HFFc6 (cell line): ENCODE data around the gene KRTAP10-1. TPM values are rescaled to one million over a fixed set of nuclear protein-coding genes. Genes with fewer than 3 reads are reported as not detected.

ENCODE experiments used
- DNase-seq: peaks from one replicate; pipeline ENCODE4 v3.0.0-alpha.2; 2018
- H3K27ac Mint-ChIP-seq: 2 replicates; pipeline ENCODE4 v1.8.0; 2020; ENCODE audit warnings: mild to moderate bottlenecking, mixed read lengths
- H3K27me3 Mint-ChIP-seq: 2 replicates; pipeline ENCODE4 v1.8.0; 2021; ENCODE audit warnings: mild to moderate bottlenecking, moderate library complexity, mixed read lengths; ENCODE audit not compliant: insufficient read depth
- H3K36me3 Mint-ChIP-seq: 2 replicates; pipeline ENCODE4 v1.8.0; 2021; ENCODE audit warnings: low read depth, mixed read lengths
- H3K4me1 Mint-ChIP-seq: 2 replicates; pipeline ENCODE4 v1.8.0; 2020; ENCODE audit warnings: low read depth, mixed read lengths
- H3K4me3 Mint-ChIP-seq: 2 replicates; pipeline ENCODE4 v1.8.0; 2020; ENCODE audit warnings: mild to moderate bottlenecking, moderate library complexity, mixed read lengths
- H3K9me3 Mint-ChIP-seq: 2 replicates; pipeline ENCODE4 v1.8.0; 2020; ENCODE audit warnings: mild to moderate bottlenecking, mixed read lengths
- total RNA-seq, 6 experiments: library from RNA; stranded (reverse); fragmentation: NEBNext Ultra II Directional; extraction: Animal tissue kit (Norgen Biotek cat#: 25700); gene quantifications; 2 replicates in 1 of 6; 3 replicates in 5 of 6; pipeline ENCODE4 v1.2.3, GENCODE V29; 2021
- TF ChIP-seq, protein P1 (sequence below): fragments of 200-600 bp; sonication (generic); IDR thresholded peaks from 2 replicates; pipeline ENCODE4 v1.5.0; 2021; ENCODE audit warnings: antibody characterized with exemption, mild to moderate bottlenecking

KRTAP10-1 gene
- total RNA-seq, 6 experiments from 2014 or later: not detected

DNA sequence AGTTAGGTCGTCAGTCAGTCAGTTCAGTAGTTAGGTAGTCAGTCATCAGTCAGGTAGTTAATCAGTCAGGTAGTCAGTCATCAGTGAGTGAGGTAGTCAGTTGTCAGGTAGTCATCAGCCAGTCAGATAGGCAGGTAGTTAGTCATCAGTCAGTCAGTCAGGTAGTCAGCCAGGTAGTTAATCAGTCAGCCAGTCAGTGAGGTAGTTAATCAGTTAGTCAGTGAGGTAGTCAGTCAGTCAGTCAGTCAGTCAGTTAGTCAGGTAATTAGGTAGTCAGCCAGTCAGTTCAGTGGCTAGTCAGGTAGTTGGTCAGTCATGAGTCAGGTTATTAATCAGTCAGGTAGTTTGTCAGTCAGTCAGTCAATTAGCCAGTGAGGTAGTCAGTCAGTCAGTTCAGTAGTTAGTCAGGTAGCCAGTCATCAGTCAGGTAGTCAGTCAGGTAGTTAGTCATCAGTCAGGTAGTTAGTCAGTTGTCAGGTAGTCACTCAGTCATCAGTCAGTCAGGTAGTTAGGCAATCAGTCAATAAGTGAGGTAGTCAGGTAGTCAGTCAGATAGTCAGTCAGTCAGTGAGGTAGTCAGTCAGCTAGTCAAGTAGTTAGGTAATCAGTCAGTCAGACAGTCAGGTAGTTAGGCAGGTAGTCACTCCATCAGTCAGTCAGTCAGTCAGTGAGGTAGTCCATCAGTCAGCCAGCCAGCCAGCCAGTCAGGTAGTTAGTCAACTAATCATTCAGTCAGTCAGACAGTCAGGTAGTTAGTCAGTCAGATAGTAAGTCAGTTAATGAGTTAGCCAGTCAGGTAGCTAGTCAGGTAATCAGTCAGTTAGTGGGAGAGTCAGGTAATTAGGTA lies 16.2 kb downstream of the KRTAP10-1 start:
- no peak for DNase-seq
- H3K36me3 Mint-ChIP-seq: no peaks in the 10 kb centered on the region
- H3K9me3 Mint-ChIP-seq: peaks cover 15% of the 10 kb centered on the region; the same call in 1 of the 2 replicates
- TF ChIP-seq, protein P1, sequence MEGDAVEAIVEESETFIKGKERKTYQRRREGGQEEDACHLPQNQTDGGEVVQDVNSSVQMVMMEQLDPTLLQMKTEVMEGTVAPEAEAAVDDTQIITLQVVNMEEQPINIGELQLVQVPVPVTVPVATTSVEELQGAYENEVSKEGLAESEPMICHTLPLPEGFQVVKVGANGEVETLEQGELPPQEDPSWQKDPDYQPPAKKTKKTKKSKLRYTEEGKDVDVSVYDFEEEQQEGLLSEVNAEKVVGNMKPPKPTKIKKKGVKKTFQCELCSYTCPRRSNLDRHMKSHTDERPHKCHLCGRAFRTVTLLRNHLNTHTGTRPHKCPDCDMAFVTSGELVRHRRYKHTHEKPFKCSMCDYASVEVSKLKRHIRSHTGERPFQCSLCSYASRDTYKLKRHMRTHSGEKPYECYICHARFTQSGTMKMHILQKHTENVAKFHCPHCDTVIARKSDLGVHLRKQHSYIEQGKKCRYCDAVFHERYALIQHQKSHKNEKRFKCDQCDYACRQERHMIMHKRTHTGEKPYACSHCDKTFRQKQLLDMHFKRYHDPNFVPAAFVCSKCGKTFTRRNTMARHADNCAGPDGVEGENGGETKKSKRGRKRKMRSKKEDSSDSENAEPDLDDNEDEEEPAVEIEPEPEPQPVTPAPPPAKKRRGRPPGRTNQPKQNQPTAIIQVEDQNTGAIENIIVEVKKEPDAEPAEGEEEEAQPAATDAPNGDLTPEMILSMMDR: no peak
- no peak overlapping the region for H3K27ac Mint-ChIP-seq
- no peak overlapping the region for H3K4me3 Mint-ChIP-seq
- H3K4me1 Mint-ChIP-seq: no peaks in the 10 kb centered on the region
- no peaks in the 10 kb centered on the region; the same call in 1 of the 2 replicates for H3K27me3 Mint-ChIP-seq

DNA sequence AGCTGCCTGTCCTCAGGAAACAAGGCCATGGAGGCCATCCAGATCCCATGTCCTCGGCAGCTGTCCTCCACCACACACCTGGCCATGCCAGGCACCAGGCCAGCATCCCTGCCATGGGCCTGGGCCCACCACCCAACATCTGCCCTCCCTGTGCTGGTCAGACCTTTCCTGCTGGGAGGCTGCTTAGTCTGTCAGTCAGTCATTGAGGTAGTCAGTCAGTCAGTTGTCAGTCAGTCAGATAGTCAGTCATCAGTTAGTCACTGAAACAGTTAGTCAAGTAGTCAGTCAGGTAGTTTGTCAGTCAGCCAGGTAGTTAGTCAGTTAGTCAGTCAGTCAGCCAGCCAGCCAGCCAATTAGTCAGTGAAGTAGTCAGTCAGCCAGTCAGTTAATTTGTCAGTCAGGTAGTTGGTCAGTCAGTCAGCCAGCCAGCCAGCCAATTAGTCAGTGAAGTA lies 17.2 kb downstream of the KRTAP10-1 start:
- Mint-ChIP-seq H3K27me3 (no peaks in the 10 kb centered on the region; the same call in none of the 2 replicates), H3K27ac (no peak overlapping the region), H3K36me3 (no peaks in the 10 kb centered on the region), H3K9me3 (peaks cover 19% of the 10 kb centered on the region), H3K4me3 (no peak overlapping the region), H3K4me1 (no peaks in the 10 kb centered on the region)
- TF ChIP-seq, protein P1: no peak
- DNase-seq: no peak

DNA sequence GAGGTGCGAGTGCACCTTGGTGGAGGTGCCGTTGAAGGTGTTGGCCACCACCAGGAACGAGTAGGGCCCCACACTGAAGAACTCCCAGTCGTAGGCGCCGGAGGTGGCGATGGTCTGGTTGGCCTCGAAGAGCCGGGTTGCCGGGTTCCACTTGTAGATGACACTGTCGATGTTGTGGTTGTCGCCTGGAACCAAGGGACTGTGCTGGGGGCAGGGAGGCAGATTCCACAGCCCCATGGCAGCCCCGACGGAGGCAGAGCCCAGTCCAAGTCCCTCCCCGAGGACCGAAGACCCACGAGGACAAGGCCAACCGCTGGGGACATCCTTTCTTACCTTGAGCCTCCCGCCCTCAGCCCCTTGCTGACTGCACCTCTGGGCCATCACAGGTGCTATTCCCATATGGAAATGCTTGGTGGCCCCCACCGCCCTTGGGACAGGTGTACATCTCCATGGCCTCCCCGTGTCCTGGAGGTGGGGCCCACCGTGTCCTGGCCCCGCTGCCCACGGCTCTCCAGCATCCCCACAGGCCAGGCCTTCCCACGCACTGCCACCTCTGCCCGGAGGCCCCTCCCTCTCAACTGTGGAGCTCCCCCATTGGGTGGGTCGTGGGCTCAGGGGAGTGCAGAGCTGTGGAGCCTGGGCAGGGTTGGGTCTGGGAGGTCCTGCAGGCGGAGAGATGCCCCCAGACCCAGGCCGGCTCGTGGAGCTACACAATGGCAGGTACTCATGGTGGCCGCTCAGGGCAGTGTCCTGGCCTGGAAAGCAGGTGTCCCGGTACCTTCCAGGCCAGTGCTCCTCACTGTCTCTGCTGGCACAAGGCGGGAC lies 17.9 kb downstream of the KRTAP10-1 start:
- Mint-ChIP-seq H3K36me3 (no peaks in the 10 kb centered on the region), H3K27ac (no peak overlapping the region), H3K4me3 (no peak overlapping the region), H3K4me1 (no peaks in the 10 kb centered on the region), H3K9me3 (peaks cover 23% of the 10 kb centered on the region), H3K27me3 (no peaks in the 10 kb centered on the region; the same call in none of the 2 replicates)
- DNase-seq: no peak
- TF ChIP-seq, protein P1: no peak

DNA sequence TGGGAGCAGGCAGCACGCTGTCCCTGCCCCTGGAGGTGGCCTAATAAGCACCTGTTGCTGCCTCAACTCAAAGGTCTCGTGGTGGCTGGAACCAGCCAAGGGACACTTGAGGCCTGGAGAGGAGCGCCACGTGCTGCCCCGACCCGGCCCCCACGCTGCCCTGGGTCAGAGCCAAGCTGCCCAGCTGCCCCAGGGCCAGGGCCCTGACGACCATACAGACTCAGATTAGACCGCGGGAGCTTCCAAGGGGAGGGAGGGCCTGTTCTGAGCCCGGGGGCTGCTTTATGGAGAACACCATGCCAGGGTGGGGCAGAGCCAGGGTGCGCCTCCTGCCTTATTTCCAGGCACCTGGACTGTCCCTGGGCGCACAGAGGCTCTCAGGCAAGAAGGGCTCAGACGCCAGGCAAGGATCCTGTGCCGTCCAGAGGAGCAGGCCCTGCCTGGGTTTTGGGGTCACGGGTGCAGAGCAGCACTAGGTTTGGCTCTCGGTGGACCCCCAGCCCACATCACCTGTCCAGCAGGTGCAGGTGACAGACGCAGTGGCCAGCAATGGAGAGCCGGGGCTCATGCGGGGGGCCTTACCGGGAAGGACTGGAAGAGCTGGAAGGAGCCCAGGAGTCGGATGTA lies 18.6 kb downstream of the KRTAP10-1 start:
- Mint-ChIP-seq H3K4me3 (no peak overlapping the region), H3K27ac (no peak overlapping the region), H3K36me3 (no peaks in the 10 kb centered on the region; the same call in 1 of the 2 replicates), H3K9me3 (peaks cover 29% of the 10 kb centered on the region), H3K4me1 (no peaks in the 10 kb centered on the region), H3K27me3 (no peaks in the 10 kb centered on the region; the same call in none of the 2 replicates)
- no peak for DNase-seq
- TF ChIP-seq, protein P1: no peak
